Caco-2 (cell line): Measurements from ENCODE around the gene PRKAG2. TPM values are rescaled to one million over a fixed set of nuclear protein-coding genes. Genes with fewer than 3 reads are reported as not detected.

Experiments
- BruUV-seq: library from RNA; stranded (reverse); fragments of 400-500 nt; replicated peaks from 2 replicates; lab custom pipeline; 2021; lab: Mats Ljungman, UMichigan
- CTCF ChIA-PET: fragments of 300-600 bp; sonication (Branson Sonifier 250); formaldehyde crosslinking; loops from one replicate; lab custom pipeline; 2022; ENCODE audit warnings: antibody characterized with exemption; lab: Charles Lee
- POLR2A ChIA-PET: fragments of 300-600 bp; sonication (Branson Sonifier 250); formaldehyde crosslinking; loops from one replicate; lab custom pipeline; 2022; ENCODE audit warnings: antibody characterized with exemption; lab: Charles Lee
- DNase-seq, 2 experiments: peaks; one replicate each; pipeline versions ENCODE4 v3.0.0 to v3.0.0-alpha.2; 2020 to 2022
- H3K27me3 ChIP-seq: replicated peaks from 2 replicates; pipeline ENCODE4 v1.6.0; 2011; ENCODE audit warnings: low read length; ENCODE audit not compliant: control insufficient read depth, insufficient read depth
- H3K36me3 ChIP-seq: 2 replicates; pipeline ENCODE4 v1.5.1; 2011; ENCODE audit warnings: low read length; ENCODE audit not compliant: control insufficient read depth, insufficient read depth
- H3K4me1 ChIP-seq: fragments of 250-450 bp; sonication (Bioruptor Pico); 2 replicates; pipeline ENCODE4 v1.5.1; 2020; ENCODE audit warnings: mild to moderate bottlenecking
- H3K4me3 ChIP-seq: 2 replicates; pipeline ENCODE4 v1.5.1; 2011; ENCODE audit warnings: low read depth, mild to moderate bottlenecking, control low read depth, low read length
- H3K9me3 ChIP-seq: fragments of 250-450 bp; sonication (Bioruptor Pico); 2 replicates; pipeline ENCODE4 v1.5.1; 2020; ENCODE audit warnings: mild to moderate bottlenecking, moderate library complexity
- H3K27ac Mint-ChIP-seq: one replicate; pipeline ENCODE4 v1.8.0; 2022; ENCODE audit warnings: mixed read lengths; ENCODE audit not compliant: unreplicated experiment
- H3K27me3 Mint-ChIP-seq: one replicate; pipeline ENCODE4 v1.8.0; 2022; ENCODE audit warnings: mixed read lengths; ENCODE audit not compliant: insufficient read depth, unreplicated experiment
- H3K36me3 Mint-ChIP-seq: one replicate; pipeline ENCODE4 v1.8.0; 2022; ENCODE audit warnings: mild to moderate bottlenecking, mixed read lengths; ENCODE audit not compliant: insufficient read depth, unreplicated experiment
- H3K4me1 Mint-ChIP-seq: one replicate; pipeline ENCODE4 v1.8.0; 2022; ENCODE audit warnings: low read depth, mixed read lengths; ENCODE audit not compliant: unreplicated experiment
- H3K4me3 Mint-ChIP-seq: one replicate; pipeline ENCODE4 v1.8.0; 2022; ENCODE audit warnings: mild to moderate bottlenecking, moderate library complexity, mixed read lengths; ENCODE audit not compliant: unreplicated experiment
- H3K9me3 Mint-ChIP-seq: one replicate; pipeline ENCODE4 v1.8.0; 2022; ENCODE audit warnings: mixed read lengths; ENCODE audit not compliant: unreplicated experiment
- intact Hi-C: fragments of 100-400 bp; cut with micrococcal nuclease; formaldehyde crosslinking; loops from one replicate; pipeline ENCODE4 v1.10.0; 2022; ENCODE audit not compliant: unreplicated experiment
- total RNA-seq: library from RNA; stranded (reverse); gene quantifications from 2 replicates; pipeline ENCODE4 v1.2.3, GENCODE V29; 2022
- TF ChIP-seq, protein P1 (sequence below), 2 experiments: fragments of 200-600 bp in 1 of 2; IDR thresholded peaks; 1 replicate in 1 of 2; 2 replicates in 1 of 2; pipeline versions ENCODE4 v1.5.1 to v1.8.0; 2011 to 2022; ENCODE audit warnings: antibody characterized with exemption in 1 of 2, control low read depth in 1 of 2, inconsistent platforms in 1 of 2, low read depth in 1 of 2, low read length in 1 of 2, mild to moderate bottlenecking in 1 of 2, moderate library complexity in 1 of 2; ENCODE audit not compliant: insufficient read depth in 1 of 2, severe bottlenecking in 1 of 2, unreplicated experiment in 1 of 2

Gene PRKAG2
- total RNA-seq, 1 experiment from 2014 or later, result 15.9 TPM

DNA sequence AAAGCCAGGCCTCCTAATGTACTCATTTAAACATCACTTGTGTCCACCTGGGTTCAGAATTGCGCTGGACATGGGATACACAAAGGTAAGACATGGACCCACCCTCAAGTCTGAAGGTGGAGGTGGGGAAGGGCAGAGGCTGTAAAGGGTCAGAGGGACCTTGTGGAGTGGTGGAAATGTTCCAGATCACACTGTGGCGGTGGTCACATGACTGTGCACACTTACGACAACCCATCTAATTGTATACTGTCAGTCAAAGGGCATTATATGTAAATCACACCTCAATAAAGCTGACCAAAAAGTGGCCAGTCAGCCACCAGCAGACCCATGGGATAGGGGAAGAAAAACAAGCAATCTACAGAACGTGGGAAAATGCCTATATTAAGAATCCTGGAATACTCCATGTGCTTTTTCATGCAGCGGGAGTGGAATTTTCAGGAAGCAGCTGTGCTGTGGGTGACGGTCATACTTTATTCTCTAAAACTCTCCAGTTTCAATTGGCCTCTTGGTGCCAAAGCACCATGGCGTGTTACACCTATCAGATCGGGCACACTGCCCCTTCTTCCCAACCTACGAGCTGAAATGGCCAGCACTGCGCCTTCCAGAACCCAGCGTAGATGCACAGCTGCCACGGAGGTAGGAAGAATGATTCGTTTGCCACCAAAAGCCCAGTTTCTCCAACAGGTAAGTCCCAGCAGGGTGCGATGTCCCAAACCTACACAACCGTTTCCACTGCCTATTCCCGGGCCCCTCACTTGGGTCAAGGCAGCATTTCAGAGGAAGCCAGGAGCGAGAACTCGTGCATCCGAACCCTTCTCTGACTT, 69.8 kb downstream of the PRKAG2 start:
- H3K4me1 Mint-ChIP-seq, result peaks cover 17% of the 10 kb centered on the region
- Histone ChIP-seq H3K27me3 (no peaks in the 10 kb centered on the region), H3K4me3 (no peak overlapping the region), H3K9me3 (no peaks in the 10 kb centered on the region), H3K4me1 (peaks cover 35% of the 10 kb centered on the region), H3K36me3 (no peaks in the 10 kb centered on the region)
- TF ChIP-seq, protein P1, sequence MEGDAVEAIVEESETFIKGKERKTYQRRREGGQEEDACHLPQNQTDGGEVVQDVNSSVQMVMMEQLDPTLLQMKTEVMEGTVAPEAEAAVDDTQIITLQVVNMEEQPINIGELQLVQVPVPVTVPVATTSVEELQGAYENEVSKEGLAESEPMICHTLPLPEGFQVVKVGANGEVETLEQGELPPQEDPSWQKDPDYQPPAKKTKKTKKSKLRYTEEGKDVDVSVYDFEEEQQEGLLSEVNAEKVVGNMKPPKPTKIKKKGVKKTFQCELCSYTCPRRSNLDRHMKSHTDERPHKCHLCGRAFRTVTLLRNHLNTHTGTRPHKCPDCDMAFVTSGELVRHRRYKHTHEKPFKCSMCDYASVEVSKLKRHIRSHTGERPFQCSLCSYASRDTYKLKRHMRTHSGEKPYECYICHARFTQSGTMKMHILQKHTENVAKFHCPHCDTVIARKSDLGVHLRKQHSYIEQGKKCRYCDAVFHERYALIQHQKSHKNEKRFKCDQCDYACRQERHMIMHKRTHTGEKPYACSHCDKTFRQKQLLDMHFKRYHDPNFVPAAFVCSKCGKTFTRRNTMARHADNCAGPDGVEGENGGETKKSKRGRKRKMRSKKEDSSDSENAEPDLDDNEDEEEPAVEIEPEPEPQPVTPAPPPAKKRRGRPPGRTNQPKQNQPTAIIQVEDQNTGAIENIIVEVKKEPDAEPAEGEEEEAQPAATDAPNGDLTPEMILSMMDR (IDR thresholded peaks at IDR 0.05; ENCODE audit: insufficient read depth in 1 of 2, low read depth in 1 of 2, low read length in 1 of 2, severe bottlenecking in 1 of 2, unreplicated experiment in 1 of 2), result no peak
- peaks cover 5% of the 10 kb centered on the region for H3K36me3 Mint-ChIP-seq
- ChIA-PET POLR2A (no interaction called here), CTCF (no interaction called here)
- H3K27ac Mint-ChIP-seq, result no peak overlapping the region
- H3K27me3 Mint-ChIP-seq, result no peaks in the 10 kb centered on the region
- H3K4me3 Mint-ChIP-seq, result no peak overlapping the region
- no TSS peak for BruUV-seq
- intact Hi-C loops, result no loop called here
- DNase-seq, result no peak
- no peaks in the 10 kb centered on the region for H3K9me3 Mint-ChIP-seq

DNA sequence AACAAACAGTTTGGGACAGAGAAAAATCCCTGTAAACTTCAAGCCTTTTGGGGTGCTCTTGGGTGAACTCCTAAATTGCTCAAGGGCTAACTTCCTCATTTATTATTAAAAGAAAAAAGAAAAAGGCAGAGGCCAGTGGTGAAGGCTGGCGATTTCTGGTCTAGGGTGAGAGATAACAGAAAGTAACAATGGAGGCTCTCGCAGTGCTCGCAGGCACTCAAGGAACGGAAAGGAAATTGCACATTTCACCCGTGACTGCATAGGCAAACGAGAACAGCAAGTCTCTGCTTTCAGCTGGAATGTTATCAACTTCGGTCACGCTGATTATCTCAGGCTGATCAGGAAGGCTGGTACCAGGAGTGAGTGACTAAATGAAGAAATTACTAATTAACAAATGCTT, 70.7 kb downstream of the PRKAG2 start:
- ChIA-PET CTCF (interaction anchor here (0.7 kb wide), 1 partner anchor 103 kb away, joined by 3 read pairs; no protein-coding TSS in a partner anchor), POLR2A (no interaction called here)
- Mint-ChIP-seq H3K36me3 (peaks cover 5% of the 10 kb centered on the region), H3K4me1 (peaks cover 17% of the 10 kb centered on the region), H3K9me3 (no peaks in the 10 kb centered on the region), H3K27me3 (no peaks in the 10 kb centered on the region), H3K27ac (no peak overlapping the region), H3K4me3 (no peak overlapping the region)
- BruUV-seq, result no TSS peak
- no peaks in the 10 kb centered on the region for H3K9me3 ChIP-seq
- no peak overlapping the region for H3K4me3 ChIP-seq
- no peak for DNase-seq
- H3K27me3 ChIP-seq, result no peaks in the 10 kb centered on the region
- intact Hi-C loops, result no loop called here
- H3K4me1 ChIP-seq, result peaks cover 36% of the 10 kb centered on the region
- no peaks in the 10 kb centered on the region for H3K36me3 ChIP-seq
- TF ChIP-seq, protein P1 (IDR thresholded peaks at IDR 0.05; ENCODE audit: insufficient read depth in 1 of 2, low read depth in 1 of 2, low read length in 1 of 2, severe bottlenecking in 1 of 2, unreplicated experiment in 1 of 2), result no peak

- CTCF ChIA-PET, result no interaction called here
- Mint-ChIP-seq H3K27ac (no peak overlapping the region), H3K9me3 (no peaks in the 10 kb centered on the region), H3K36me3 (peaks cover 5% of the 10 kb centered on the region), H3K4me3 (no peak overlapping the region), H3K4me1 (peaks cover 17% of the 10 kb centered on the region), H3K27me3 (no peaks in the 10 kb centered on the region)
- Histone ChIP-seq H3K4me3 (no peak overlapping the region), H3K9me3 (no peaks in the 10 kb centered on the region), H3K36me3 (no peaks in the 10 kb centered on the region), H3K4me1 (peaks cover 36% of the 10 kb centered on the region), H3K27me3 (no peaks in the 10 kb centered on the region)
- TF ChIP-seq, protein P1 (IDR thresholded peaks at IDR 0.05; ENCODE audit: insufficient read depth in 1 of 2, low read depth in 1 of 2, low read length in 1 of 2, severe bottlenecking in 1 of 2, unreplicated experiment in 1 of 2), result no peak
- no TSS peak for BruUV-seq
- POLR2A ChIA-PET, result no interaction called here
- DNase-seq, result no peak
- intact Hi-C loops, result no loop called here
Measured at GRCh38 chr7:151805191-151805590, 71.7 kb downstream of the PRKAG2 start.
